ENCODE results near the gene SHANK1.

GRCh38 chr19:50736338-50736737 is 16.7 kb upstream of the SHANK1 start:
- TF ChIP-seq YY1 (IDR thresholded peaks at IDR 0.05; ENCODE audit: insufficient read depth, insufficient read length) (no peak), ZNF274 (IDR thresholded peaks at IDR 0.05; ENCODE audit: low read depth, low read length) (no peak), SUZ12 (IDR thresholded peaks at IDR 0.05; ENCODE audit: extremely low read depth, insufficient read depth, insufficient read length) (no peak)

Measured in NT2/D1 (cell line).